ENCODE measurements around the gene CELA1.

DNA sequence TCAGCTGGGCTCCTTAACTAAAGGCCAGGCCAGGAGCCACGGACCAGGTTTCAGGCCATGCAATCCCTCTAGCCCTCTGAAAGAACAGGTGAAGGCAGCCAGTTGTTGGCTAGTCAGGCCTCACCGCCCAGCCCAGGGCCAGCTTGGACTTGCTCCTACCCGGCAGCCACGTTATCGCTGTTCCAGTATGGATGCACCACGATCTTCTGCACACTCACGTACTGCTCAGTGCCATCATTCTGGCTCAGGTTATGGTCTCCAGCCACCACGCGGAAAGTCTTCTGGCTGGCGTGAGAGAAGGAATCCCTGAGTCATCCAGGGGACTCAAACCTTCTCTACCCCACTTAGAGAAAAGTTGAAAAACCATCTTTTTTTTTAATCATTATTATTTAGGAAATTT, 4.1 kb downstream of the CELA1 start:
- no peak for TF ChIP-seq EZH2phosphoT487 (IDR thresholded peaks at IDR 0.05; ENCODE audit: borderline replicate concordance, low read depth)
- TF ChIP-seq, protein P1, sequence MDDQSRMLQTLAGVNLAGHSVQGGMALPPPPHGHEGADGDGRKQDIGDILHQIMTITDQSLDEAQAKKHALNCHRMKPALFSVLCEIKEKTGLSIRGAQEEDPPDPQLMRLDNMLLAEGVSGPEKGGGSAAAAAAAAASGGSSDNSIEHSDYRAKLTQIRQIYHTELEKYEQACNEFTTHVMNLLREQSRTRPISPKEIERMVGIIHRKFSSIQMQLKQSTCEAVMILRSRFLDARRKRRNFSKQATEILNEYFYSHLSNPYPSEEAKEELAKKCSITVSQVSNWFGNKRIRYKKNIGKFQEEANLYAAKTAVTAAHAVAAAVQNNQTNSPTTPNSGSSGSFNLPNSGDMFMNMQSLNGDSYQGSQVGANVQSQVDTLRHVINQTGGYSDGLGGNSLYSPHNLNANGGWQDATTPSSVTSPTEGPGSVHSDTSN (IDR thresholded peaks at IDR 0.05), result no peak
- TF ChIP-seq MEF2A (IDR thresholded peaks at IDR 0.05; ENCODE audit: borderline replicate concordance, low read depth), result no peak
- TF ChIP-seq POLR2AphosphoS5 (IDR thresholded peaks at IDR 0.05; ENCODE audit: low read depth, low read length), result no peak
- TF ChIP-seq CTCF (IDR thresholded peaks at IDR 0.05), result no peak
- no peak for TF ChIP-seq TEAD4 (IDR thresholded peaks at IDR 0.05; ENCODE audit: borderline replicate concordance, insufficient read depth)
- no peak for TF ChIP-seq EP300 (IDR thresholded peaks at IDR 0.05; ENCODE audit: borderline replicate concordance in 1 of 2, low read depth in 1 of 2, low read length in 1 of 2)
- no peak for TF ChIP-seq RAD21 (IDR thresholded peaks at IDR 0.05; ENCODE audit: low read length)
- no peak for TF ChIP-seq RFX5 (IDR thresholded peaks at IDR 0.05; ENCODE audit: low read length)
- TF ChIP-seq JUND (IDR thresholded peaks at IDR 0.05), result no peak
- TF ChIP-seq FOXM1 (IDR thresholded peaks at IDR 0.05; ENCODE audit: low read depth), result no peak

Data from SK-N-SH (cell line).